ENCODE results near the gene CCM2. TPM values are rescaled to one million over a fixed set of nuclear protein-coding genes. Genes with fewer than 3 reads are reported as not detected.

Gene CCM2
- total RNA-seq, 1 experiment from 2014 or later, result 43.9 TPM

GRCh38 chr7:44965441-44965903, 34.5 kb upstream of the CCM2 start:
- Histone ChIP-seq H3K27me3 (ENCODE audit: control insufficient read depth, insufficient read depth, low read length) (peaks cover 19% of the 10 kb centered on the region), H3K36me3 (replicated peaks; ENCODE audit: control insufficient read depth, insufficient read depth, low read length) (no peaks in the 10 kb centered on the region), H3K4me3 (ENCODE audit: insufficient read depth, low read depth, low read length) (no peak overlapping the region)
- peak; percentile 52 for DNase-seq

DNA sequence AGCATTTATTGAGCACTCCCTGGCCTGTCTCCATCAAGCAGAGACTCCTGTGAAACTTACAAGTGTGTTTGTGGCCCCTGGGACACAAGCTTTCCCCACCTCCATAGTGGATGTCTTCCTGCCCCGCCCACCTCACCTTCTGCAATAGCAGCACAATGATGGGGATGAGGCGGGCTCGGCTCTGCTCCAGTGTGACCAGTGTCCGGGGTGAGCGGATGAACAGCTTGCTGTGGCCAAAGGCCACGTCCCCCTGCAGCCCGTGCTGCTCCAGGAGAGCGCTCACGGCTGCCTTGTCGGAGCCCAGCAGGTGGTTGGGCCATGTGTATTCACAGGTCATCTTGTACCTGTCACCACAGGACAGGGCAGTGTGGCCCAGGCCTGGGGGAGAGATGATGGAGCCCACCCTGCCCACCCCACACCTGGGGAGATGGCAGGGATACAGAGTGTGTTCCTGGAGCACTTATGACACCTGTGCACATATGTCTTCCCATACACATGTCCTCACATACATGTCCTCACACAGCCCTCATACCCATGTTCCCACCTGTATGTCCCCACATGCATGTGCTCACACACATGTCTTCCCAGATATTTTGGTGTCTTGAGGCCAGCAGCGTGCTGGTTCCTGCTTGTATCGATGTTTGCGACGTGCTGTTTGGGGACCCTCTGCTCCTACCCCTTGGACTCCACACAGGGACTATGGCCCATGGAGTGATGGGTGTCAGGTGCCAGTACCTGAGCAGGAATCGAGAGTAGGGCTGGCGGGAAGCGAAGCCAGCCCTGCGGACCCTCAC, 33.9 kb upstream of the CCM2 start:
- peak; percentile 44 for DNase-seq
- Histone ChIP-seq H3K4me3 (ENCODE audit: insufficient read depth, low read depth, low read length) (no peak overlapping the region), H3K36me3 (replicated peaks; ENCODE audit: control insufficient read depth, insufficient read depth, low read length) (no peaks in the 10 kb centered on the region), H3K27me3 (ENCODE audit: control insufficient read depth, insufficient read depth, low read length) (peaks cover 19% of the 10 kb centered on the region)

- DNase-seq, result peak; percentile 61
- H3K4me3 ChIP-seq (ENCODE audit: insufficient read depth, low read depth, low read length), result no peak overlapping the region
- H3K36me3 ChIP-seq (replicated peaks; ENCODE audit: control insufficient read depth, insufficient read depth, low read length), result no peaks in the 10 kb centered on the region
- peaks cover 17% of the 10 kb centered on the region for H3K27me3 ChIP-seq (ENCODE audit: control insufficient read depth, insufficient read depth, low read length)
Measured at GRCh38 chr7:44966731-44967538, 33.1 kb upstream of the CCM2 start.

DNA sequence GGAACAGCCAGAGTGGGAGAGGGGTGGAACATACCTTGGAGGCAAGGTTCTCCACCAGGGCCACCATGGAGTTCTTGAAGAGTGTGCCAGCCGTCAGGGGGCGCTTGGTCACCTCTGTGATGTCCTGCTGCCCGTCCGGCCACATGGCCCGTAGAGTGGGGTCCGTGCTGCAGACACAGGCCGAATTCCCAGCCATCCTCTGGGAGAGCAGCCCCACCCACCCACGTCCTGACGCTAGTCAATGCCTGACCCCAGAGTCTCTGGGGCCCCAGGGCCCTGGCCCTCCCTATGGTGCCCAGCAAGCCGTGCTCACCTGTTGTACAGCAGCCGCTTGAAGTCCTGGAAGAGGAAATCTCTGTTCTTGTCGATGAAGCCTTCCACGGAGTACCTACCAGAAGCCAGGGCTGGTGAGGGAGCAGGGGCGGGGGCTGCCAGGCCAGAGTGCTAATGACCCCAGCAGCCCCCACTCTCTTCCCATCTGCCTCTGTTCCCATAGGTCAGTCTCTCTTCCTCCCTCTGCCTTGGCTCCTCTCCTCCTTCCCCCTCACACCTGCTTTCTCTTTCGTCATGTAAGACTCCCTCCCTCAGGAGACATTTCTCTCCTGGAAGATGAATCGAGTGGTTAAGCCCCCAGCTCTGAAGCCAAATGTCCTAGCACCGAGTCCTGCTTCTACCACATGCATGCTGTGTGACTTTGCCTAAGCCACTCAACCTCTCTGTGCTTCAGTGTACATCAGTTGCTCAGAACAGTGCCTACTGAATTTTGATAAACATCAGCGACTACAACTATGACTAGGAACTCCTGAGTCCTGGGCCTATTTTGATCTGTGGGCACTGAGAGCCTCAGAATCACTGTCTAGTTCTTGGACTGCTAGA, 32.2 kb upstream of the CCM2 start:
- Histone ChIP-seq H3K36me3 (replicated peaks; ENCODE audit: control insufficient read depth, insufficient read depth, low read length) (no peaks in the 10 kb centered on the region), H3K4me3 (ENCODE audit: insufficient read depth, low read depth, low read length) (no peak overlapping the region), H3K27me3 (ENCODE audit: control insufficient read depth, insufficient read depth, low read length) (peaks cover 8% of the 10 kb centered on the region)
- DNase-seq, result peak; percentile 86

DNA sequence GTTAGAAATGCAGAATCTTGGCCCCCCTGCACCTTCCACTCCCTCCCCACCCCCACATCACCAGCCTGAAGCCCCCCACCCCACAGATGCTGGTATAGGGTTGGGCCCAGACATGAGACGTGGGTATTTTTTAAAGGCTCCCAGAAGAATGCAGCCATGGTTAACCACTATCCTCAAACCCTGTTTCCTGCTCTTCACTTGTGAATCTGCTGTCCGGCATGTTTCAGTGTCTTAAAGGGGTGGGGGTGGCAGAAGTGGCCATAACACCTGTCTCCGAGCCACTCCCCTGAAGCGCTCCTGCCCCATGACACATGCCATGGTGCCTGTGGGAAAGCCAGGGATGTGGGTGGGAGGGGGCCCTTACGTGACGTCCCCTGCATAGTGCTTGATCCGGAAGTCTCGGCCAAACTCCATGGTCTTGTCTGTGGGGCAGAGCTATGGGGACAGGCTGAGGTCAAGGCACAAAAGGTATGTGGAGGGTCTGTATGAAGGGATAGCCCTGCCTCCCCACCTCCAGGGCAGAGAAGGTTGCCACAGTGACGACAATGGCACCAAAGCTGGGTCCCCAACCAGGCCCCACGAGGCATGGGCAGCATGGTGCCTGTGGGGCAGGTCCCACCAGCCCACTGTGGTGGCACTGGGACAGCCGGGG, 30.8 kb upstream of the CCM2 start:
- no peaks in the 10 kb centered on the region for H3K36me3 ChIP-seq (replicated peaks; ENCODE audit: control insufficient read depth, insufficient read depth, low read length)
- H3K27me3 ChIP-seq (ENCODE audit: control insufficient read depth, insufficient read depth, low read length), result no peaks in the 10 kb centered on the region
- no peak overlapping the region for H3K4me3 ChIP-seq (ENCODE audit: insufficient read depth, low read depth, low read length)
- peak; percentile 20 for DNase-seq

DNA sequence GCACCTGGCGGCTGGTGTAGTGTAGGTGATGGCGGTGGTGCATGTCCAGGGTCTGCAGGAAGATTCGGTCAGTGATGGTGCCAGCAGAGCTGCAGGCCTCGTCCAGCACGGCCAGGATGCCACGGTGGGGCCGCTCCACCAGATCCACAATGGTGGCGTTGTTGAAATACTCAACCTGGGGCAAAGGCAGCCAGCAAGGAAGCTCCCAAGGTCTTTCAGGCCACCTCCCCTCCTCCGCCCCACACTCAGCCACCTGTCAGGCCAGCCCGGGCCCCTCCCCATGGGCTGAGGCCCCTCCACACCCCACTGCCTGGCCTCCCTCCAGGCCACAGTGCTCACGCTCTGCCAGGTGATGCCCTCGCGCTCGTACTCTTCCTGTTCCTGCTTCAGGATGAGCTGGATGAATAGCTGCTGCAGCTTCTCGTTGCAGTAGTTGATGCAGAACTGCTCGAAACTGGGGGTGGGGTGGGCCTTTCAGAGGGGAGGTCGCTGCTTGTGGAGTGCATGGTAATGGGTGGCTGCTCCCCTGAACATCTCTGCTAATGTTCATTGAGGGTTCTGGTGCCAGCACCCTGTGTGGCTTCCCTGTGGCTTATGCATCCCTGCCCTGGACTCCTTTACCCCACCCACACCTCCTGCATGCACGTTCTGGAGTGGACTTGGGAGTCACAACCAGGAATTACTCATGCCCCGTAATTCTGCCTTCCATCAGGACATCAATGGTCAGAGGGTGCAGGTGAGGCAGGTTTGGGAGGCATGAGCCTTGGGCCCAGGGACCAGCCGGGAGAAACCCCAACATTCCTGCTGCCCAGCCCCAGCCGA, 30.1 kb upstream of the CCM2 start:
- peak; percentile 45 for DNase-seq
- Histone ChIP-seq H3K4me3 (ENCODE audit: insufficient read depth, low read depth, low read length) (no peak overlapping the region), H3K36me3 (replicated peaks; ENCODE audit: control insufficient read depth, insufficient read depth, low read length) (no peaks in the 10 kb centered on the region), H3K27me3 (ENCODE audit: control insufficient read depth, insufficient read depth, low read length) (no peaks in the 10 kb centered on the region)

DNA sequence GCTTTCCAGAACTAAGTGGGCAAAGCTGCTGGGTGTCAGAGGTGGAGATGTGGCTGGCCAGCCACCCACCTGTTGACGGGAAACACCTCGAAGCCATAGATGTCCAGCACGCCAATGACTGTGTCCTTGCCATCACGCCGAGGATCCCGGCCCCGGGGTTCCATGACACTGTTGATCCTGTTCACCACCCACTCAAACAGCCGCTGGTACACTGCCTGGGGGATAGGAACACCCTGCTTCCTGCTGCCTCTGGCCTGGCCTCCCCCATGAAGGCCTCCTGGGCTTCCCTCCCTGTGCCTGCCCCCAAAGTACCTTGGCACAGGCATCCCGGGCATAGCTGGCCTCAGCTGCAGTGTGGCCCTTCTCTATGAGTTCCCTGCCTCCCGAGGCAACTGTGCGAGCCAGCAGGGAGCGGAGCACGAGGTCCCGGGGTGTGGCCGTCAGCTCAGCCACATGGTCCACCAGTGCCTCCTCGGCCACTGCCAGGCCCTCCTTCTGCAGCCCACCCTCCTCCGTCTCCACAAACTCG, 29.4 kb upstream of the CCM2 start:
- no peaks in the 10 kb centered on the region for H3K27me3 ChIP-seq (ENCODE audit: control insufficient read depth, insufficient read depth, low read length)
- H3K4me3 ChIP-seq (ENCODE audit: insufficient read depth, low read depth, low read length), result no peak overlapping the region
- H3K36me3 ChIP-seq (replicated peaks; ENCODE audit: control insufficient read depth, insufficient read depth, low read length), result no peaks in the 10 kb centered on the region
- peak; percentile 26 for DNase-seq

- Histone ChIP-seq H3K27me3 (ENCODE audit: control insufficient read depth, insufficient read depth, low read length) (no peaks in the 10 kb centered on the region), H3K4me3 (ENCODE audit: insufficient read depth, low read depth, low read length) (no peak overlapping the region), H3K36me3 (replicated peaks; ENCODE audit: control insufficient read depth, insufficient read depth, low read length) (no peaks in the 10 kb centered on the region)
- DNase-seq, result no peak
Measured at GRCh38 chr7:44971188-44971901, 28.7 kb upstream of the CCM2 start.

DNA sequence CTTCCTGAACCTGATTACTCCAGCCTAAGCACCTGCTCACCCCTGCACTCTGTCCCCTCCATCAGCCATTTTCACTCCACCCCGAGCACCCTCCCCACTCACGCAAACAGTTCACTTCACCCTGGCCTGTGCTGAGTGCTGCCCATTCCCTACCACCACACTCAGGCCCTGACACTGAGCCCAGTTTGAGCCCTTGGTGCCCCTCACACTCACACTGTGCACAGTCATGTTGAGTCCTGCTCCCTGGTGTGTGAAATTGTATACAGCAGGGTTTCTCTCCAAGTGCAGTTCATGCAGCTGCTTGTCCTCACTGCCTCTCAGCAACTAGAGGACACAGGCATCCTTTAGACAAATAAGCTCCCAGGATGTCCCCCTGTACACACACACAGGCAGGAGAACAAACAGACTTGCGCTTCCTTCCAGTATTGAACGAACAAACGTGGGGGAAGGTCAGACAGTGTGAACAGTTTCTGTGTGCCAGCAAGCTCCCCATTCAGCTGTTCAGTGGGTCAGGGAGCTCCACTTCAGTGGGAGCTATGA, 28.0 kb upstream of the CCM2 start:
- no peaks in the 10 kb centered on the region for H3K27me3 ChIP-seq (ENCODE audit: control insufficient read depth, insufficient read depth, low read length)
- DNase-seq, result no peak
- H3K36me3 ChIP-seq (replicated peaks; ENCODE audit: control insufficient read depth, insufficient read depth, low read length), result no peaks in the 10 kb centered on the region
- no peak overlapping the region for H3K4me3 ChIP-seq (ENCODE audit: insufficient read depth, low read depth, low read length)

- no peak for DNase-seq
- Histone ChIP-seq H3K36me3 (replicated peaks; ENCODE audit: control insufficient read depth, insufficient read depth, low read length) (no peaks in the 10 kb centered on the region), H3K4me3 (ENCODE audit: insufficient read depth, low read depth, low read length) (no peak overlapping the region)
Measured at GRCh38 chr7:44972562-44972961, 27.4 kb upstream of the CCM2 start.

GRCh38 chr7:44973610-44974401, 26.2 kb upstream of the CCM2 start:
- Histone ChIP-seq H3K27me3 (ENCODE audit: control insufficient read depth, insufficient read depth, low read length) (no peaks in the 10 kb centered on the region), H3K36me3 (replicated peaks; ENCODE audit: control insufficient read depth, insufficient read depth, low read length) (no peaks in the 10 kb centered on the region), H3K4me3 (ENCODE audit: insufficient read depth, low read depth, low read length) (no peak overlapping the region)
- peak; percentile 65 for DNase-seq

More at GRCh38 chr7:44972562-44972961, 27.4 kb upstream of the CCM2 start:
- H3K27me3 ChIP-seq (ENCODE audit: control insufficient read depth, insufficient read depth, low read length), result no peaks in the 10 kb centered on the region

- no peaks in the 10 kb centered on the region for H3K27me3 ChIP-seq (ENCODE audit: control insufficient read depth, insufficient read depth, low read length)
- no peak for DNase-seq
- H3K4me3 ChIP-seq (ENCODE audit: insufficient read depth, low read depth, low read length), result no peak overlapping the region
- no peaks in the 10 kb centered on the region for H3K36me3 ChIP-seq (replicated peaks; ENCODE audit: control insufficient read depth, insufficient read depth, low read length)
Measured at GRCh38 chr7:44974549-44974948, 25.5 kb upstream of the CCM2 start.

Data from H7 (cell line).